Myometrial cell (primary cell): Measurements from ENCODE around the gene GDF3. TPM values are rescaled to one million over a fixed set of nuclear protein-coding genes. Genes with fewer than 3 reads are reported as not detected.

Experiments used
- total RNA-seq: library from RNA; depleted of rRNA; stranded (reverse); fragments of >200 nt; gene quantifications from 2 replicates; pipeline ENCODE4 v1.2.3, GENCODE V29; 2015

GDF3 gene
- not detected in 2 replicates for total RNA-seq

GRCh38 chr12:7695566-7696197 lies at the start of gene GDF3:
Gene GDF3, minus strand, starts transcription at chr12:7695775. Its CDS starts 47 bp downstream, at chr12:7695728.

GRCh38 chr12:7711133-7711532 lies 15.6 kb upstream of the GDF3 start, which contains the start of gene DPPA3:
Gene DPPA3, plus strand, starts transcription at chr12:7711433. Its CDS starts 138 bp downstream, at chr12:7711571.

Other genes with a start within 250 kb of the GDF3 start
- not detected in 2 replicates for gene CD163, start 192.0 kb downstream of the GDF3 start, total RNA-seq
- gene APOBEC1, start 29.9 kb downstream of the GDF3 start, total RNA-seq, result not detected in 2 replicates
- gene DPPA3, start 15.7 kb upstream of the GDF3 start, total RNA-seq, result not detected in 2 replicates
- not detected in 2 replicates for gene CLEC4C, start 51.6 kb upstream of the GDF3 start, total RNA-seq
- not detected in 2 replicates for gene NANOGNB, start 69.4 kb upstream of the GDF3 start, total RNA-seq
- gene NANOG, start 93.6 kb upstream of the GDF3 start, total RNA-seq, result not detected in 2 replicates
- not detected in 2 replicates for gene SLC2A14, start 177.1 kb upstream of the GDF3 start, total RNA-seq
- gene SLC2A3, start 240.4 kb upstream of the GDF3 start, total RNA-seq, result 47.6 and 59.4 TPM in 2 replicates